ENCODE results near the gene ASCL3. TPM values are rescaled to one million over a fixed set of nuclear protein-coding genes. Genes with fewer than 3 reads are reported as not detected.
A peak's percentile ranks its signal among the peaks of the same experiment; 100 is the strongest.

The ASCL3 gene
- total and polyA plus RNA-seq, 10 of the 15 experiments (the other 5 are each of a cell fraction or from before 2014, with no cell fraction given): not detected

DNA sequence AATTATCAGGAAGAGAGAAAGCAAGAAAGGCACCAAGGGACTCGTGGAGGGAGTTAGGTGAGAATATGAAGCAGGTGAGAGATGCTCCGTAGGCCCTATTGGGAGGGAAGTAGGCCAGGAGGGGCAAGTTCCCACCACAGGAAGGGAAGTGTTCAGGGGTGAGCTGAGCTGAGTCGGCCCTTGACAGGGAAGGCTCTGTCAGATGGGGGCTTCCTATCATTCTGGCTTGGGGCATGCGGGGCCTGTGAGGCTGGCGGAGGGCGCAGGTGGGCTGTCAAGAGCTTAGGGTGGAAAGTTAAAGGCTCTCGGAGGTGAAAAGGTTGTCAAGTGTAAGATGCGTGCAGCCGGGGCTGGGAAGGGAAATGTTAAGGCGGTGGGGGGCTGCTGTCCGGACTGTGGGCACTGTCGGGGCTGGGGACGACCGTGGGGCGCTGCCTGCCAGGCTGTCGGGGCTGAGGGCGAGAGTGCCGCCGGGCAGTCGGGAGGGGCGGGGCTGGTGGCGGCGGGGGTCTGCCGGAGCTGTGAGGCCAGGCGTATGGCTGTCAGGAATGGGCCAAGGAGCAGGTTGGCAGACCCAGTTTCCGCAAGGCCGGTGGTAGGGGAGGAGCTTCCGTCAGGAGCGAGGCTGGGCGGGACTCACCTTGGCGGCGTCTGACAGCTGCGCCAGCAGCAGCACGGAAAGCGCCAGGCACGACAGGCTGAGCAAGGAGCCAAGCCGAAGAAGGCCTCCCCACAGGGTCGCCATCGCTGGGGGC lies 20.9 kb upstream of the ASCL3 start (continued):
- TF ChIP-seq, protein P1, sequence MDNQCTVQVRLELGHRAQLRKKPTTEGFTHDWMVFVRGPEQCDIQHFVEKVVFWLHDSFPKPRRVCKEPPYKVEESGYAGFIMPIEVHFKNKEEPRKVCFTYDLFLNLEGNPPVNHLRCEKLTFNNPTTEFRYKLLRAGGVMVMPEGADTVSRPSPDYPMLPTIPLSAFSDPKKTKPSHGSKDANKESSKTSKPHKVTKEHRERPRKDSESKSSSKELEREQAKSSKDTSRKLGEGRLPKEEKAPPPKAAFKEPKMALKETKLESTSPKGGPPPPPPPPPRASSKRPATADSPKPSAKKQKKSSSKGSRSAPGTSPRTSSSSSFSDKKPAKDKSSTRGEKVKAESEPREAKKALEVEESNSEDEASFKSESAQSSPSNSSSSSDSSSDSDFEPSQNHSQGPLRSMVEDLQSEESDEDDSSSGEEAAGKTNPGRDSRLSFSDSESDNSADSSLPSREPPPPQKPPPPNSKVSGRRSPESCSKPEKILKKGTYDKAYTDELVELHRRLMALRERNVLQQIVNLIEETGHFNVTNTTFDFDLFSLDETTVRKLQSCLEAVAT (IDR thresholded peaks at IDR 0.05): peak; percentile 87; the same call in 1 of the 2 replicates
- 0 out of 2 replicates have a peak, but pooled peaks have one; percentile 69 for TF ChIP-seq TCF3 (IDR thresholded peaks at IDR 0.05; ENCODE audit: borderline replicate concordance, insufficient read depth, low read depth, low read length)

DNA sequence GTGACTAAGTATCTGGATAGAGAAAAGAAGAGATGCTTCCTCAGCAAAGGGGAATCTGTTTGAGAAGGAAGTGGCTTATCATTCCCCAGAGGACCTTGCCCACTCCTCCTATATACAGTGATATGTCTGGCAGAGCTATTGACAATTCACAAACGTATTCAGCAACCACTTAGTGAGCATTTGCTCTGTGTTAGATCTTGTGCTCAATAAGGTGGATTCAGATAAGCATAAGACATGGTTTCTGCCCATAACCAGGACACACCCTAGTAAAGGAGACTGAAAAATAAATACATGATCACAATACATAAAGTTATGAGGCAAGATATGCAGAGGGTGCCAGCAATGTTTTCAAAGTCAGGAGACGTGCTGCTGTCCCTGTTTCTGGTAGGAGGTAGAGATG lies 20.0 kb upstream of the ASCL3 start:
- DNase-seq (ENCODE audit: low read depth, low spot score) (no peak), ATAC-seq (no peak), FAIRE-seq (no peak)
- Histone ChIP-seq H3K9ac (ENCODE audit: control insufficient read depth, insufficient read depth, low read length) (peak overlapping the region; percentile 94), H3K4me1 (ENCODE audit: control insufficient read depth, insufficient read depth, low read length) (peaks cover 10% of the 10 kb centered on the region), H3K27ac (ENCODE audit: control insufficient read depth, insufficient read depth) (peak overlapping the region; percentile 92; the same call in 1 of the 2 replicates), H3K27me3 (replicated peaks in 1 of 2; ENCODE audit: control insufficient read depth in 2 of 2, insufficient read depth in 2 of 2, low read length in 1 of 2) (no peaks in the 10 kb centered on the region), H3K79me2 (ENCODE audit: control insufficient read depth, insufficient read depth, low read length) (peaks cover 34% of the 10 kb centered on the region), H3K36me3 (ENCODE audit: control insufficient read depth in 2 of 2, insufficient read depth in 2 of 2, low read length in 1 of 2) (no peaks in the 10 kb centered on the region), H3K9me3 (replicated peaks; ENCODE audit: control insufficient read depth, insufficient read depth, low read length) (no peaks in the 10 kb centered on the region), H2AFZ (ENCODE audit: control insufficient read depth, low read depth, low read length) (no peak overlapping the region), H3K4me2 (ENCODE audit: control insufficient read depth, insufficient read depth) (peak overlapping the region; percentile 91), H3K4me3 (peak overlapping the region; percentile 83), H4K20me1 (ENCODE audit: control insufficient read depth, insufficient read depth) (no peaks in the 10 kb centered on the region)
- intact Hi-C loops (cut with micrococcal nuclease; ENCODE audit: unreplicated experiment): loop anchor here (5.0 kb wide), 3 partner anchors 99 to 396 kb away; a partner anchor contains a TSS
- SMC1A ChIA-PET (ENCODE audit: uncharacterized antibody, unreplicated experiment): interaction anchor here (0.7 to 1.5 kb wide), 5 partner anchors 21 to 544 kb away, joined by 3 to 4 read pairs (median 4); no protein-coding TSS in a partner anchor
- WGBS (ENCODE audit: insufficient coverage, insufficient replicate concordance, low lambda C conversion rate, missing lambda C conversion rate): 0% methylated on average over 2 of the region's 2 CpGs
- POLR2A ChIA-PET: no interaction called here
- BruUV-seq (replicated peaks): TSS peak; percentile 63
- CTCF ChIA-PET: interaction anchor here (0.9 to 2.6 kb wide), 6 partner anchors 24 to 396 kb away, joined by 3 to 26 read pairs (median 6); no protein-coding TSS in a partner anchor
- TF ChIP-seq NR2C2 (IDR thresholded peaks at IDR 0.05; ENCODE audit: borderline replicate concordance, control insufficient read depth, insufficient read length, low read depth): no peak
- TF ChIP-seq MYC (IDR thresholded peaks at IDR 0.05; ENCODE audit: insufficient read depth, insufficient read length, insufficient replicate concordance, low read length, severe bottlenecking): no peak
- no peak for TF ChIP-seq RB1 (IDR thresholded peaks at IDR 0.05; ENCODE audit: borderline replicate concordance)
- TF ChIP-seq YBX1 (IDR thresholded peaks at IDR 0.05): no peak
- TF ChIP-seq DPF2 (IDR thresholded peaks at IDR 0.05): no peak
- no peak for TF ChIP-seq TBL1XR1 (IDR thresholded peaks at IDR 0.05; ENCODE audit: low read depth, low read length)
- no peak for TF ChIP-seq PML (IDR thresholded peaks at IDR 0.05; ENCODE audit: low read length)
- TF ChIP-seq CBX3 (IDR thresholded peaks at IDR 0.05; ENCODE audit: borderline replicate concordance, low read depth): no peak
- RAD21 ChIA-PET (ENCODE audit: unreplicated experiment): interaction anchor here (1.1 to 2.6 kb wide), 8 partner anchors 14 to 536 kb away, joined by 3 to 9 read pairs (median 6); partner anchors contain the start of genes STK33 and ZNF143
- in situ Hi-C loops (cut with MboI): no loop called here
